Suppressor macrophage treated with lipopolysaccharide for 4 hours (primary cell): ENCODE results near the gene KLHL3.
"Not testable (repeated sequence)": the region's sequence is repeated elsewhere in the genome, so short reads cannot be mapped to it uniquely, and the experiment has no call there.

Experiments
- DNase-seq: peaks from one replicate; pipeline ENCODE4 v3.0.0-alpha.2; 2020

Gene KLHL3

GRCh38 chr5:137735555-137736284, at the start of gene KLHL3:
Gene KLHL3, minus strand, starts transcription at chr5:137736089. Its CDS starts 443 bp downstream, at chr5:137735646.
- peak; percentile 29 for DNase-seq

- DNase-seq: no peak
These were observed 47.2 kb upstream of the KLHL3 start for GRCh38 chr5:137782984-137783536.

GRCh38 chr5:137782055-137782454, 46.2 kb upstream of the KLHL3 start:
- no peak for DNase-seq

- DNase-seq: peak; percentile 56
These were observed 43.1 kb upstream of the KLHL3 start for GRCh38 chr5:137778772-137779564.

- not testable (repeated sequence) for DNase-seq
These were observed 32.0 kb upstream of the KLHL3 start for GRCh38 chr5:137767937-137768336.

- peak; percentile 9 for DNase-seq
These were observed 25.7 kb upstream of the KLHL3 start for GRCh38 chr5:137761566-137761965.

- DNase-seq: no peak
These were observed 25.0 kb upstream of the KLHL3 start for GRCh38 chr5:137760719-137761516.

GRCh38 chr5:137760294-137760693, 24.4 kb upstream of the KLHL3 start:
- no peak for DNase-seq

GRCh38 chr5:137758715-137759306, 22.9 kb upstream of the KLHL3 start:
- no peak for DNase-seq

GRCh38 chr5:137758121-137758520, 22.2 kb upstream of the KLHL3 start:
- no peak for DNase-seq

GRCh38 chr5:137757634-137758033, 21.7 kb upstream of the KLHL3 start:
- DNase-seq: no peak

GRCh38 chr5:137754961-137755762, 19.3 kb upstream of the KLHL3 start:
- DNase-seq: peak; percentile 34

GRCh38 chr5:137754188-137754960, 18.5 kb upstream of the KLHL3 start, which contains the start of gene HNRNPA0:
Gene HNRNPA0, minus strand, starts transcription at chr5:137754363. Its CDS starts 297 bp downstream, at chr5:137754066.
- peak; percentile 99 for DNase-seq

- peak; percentile 52 for DNase-seq
These were observed 17.9 kb upstream of the KLHL3 start for GRCh38 chr5:137753691-137754187.

GRCh38 chr5:137752905-137753690, 17.2 kb upstream of the KLHL3 start:
- DNase-seq: peak; percentile 50

GRCh38 chr5:137751869-137752491, 16.1 kb upstream of the KLHL3 start:
- peak; percentile 76 for DNase-seq

- no peak for DNase-seq
These were observed 14.5 kb upstream of the KLHL3 start for GRCh38 chr5:137750436-137750835.

- DNase-seq: no peak
These were observed 12.0 kb upstream of the KLHL3 start for GRCh38 chr5:137747848-137748247.

GRCh38 chr5:137743031-137743640, 7.2 kb upstream of the KLHL3 start:
- peak; percentile 85 for DNase-seq
